Upper lobe of left lung (tissue), 6 donors: ENCODE data around the gene HOXA5. TPM values are rescaled to one million over a fixed set of nuclear protein-coding genes. Genes with fewer than 3 reads are reported as not detected.

Experiments used
- ATAC-seq, 2 donors: fragments of 200-7000 bp; cut with Tn5 transposase; one replicate each; pipeline ENCODE4 v1.9.1; 2022; ENCODE audit warnings: mild to moderate bottlenecking in 2 of 2, moderate library complexity in 2 of 2; ENCODE audit not compliant: low FRiP score in 2 of 2
- DNase-seq, 2 donors: peaks; one replicate each; pipeline ENCODE4 v3.0.0-alpha.2; 2019 to 2020
- H3K27ac ChIP-seq, 4 donors: fragments of 200-600 bp; sonication (generic); one replicate each; pipeline ENCODE4 v1.5.1; 2016 to 2019
- H3K27me3 ChIP-seq, 4 donors: fragments of 200-600 bp; sonication (generic); one replicate each; pipeline ENCODE4 v1.5.1; 2017 to 2019
- H3K36me3 ChIP-seq, 4 donors: fragments of 200-600 bp; sonication (generic); one replicate each; pipeline ENCODE4 v1.5.1; 2016 to 2019
- H3K4me1 ChIP-seq, 4 donors: fragments of 200-600 bp; sonication (generic); one replicate each; pipeline ENCODE4 v1.5.1; 2018 to 2019
- H3K4me3 ChIP-seq, 4 donors: fragments of 200-600 bp; sonication (generic); one replicate each; pipeline ENCODE4 v1.5.1; 2017 to 2019; ENCODE audit warnings: mild to moderate bottlenecking in 2 of 4, moderate library complexity in 1 of 4
- H3K9me3 ChIP-seq, 4 donors: fragments of 200-600 bp; sonication (generic); one replicate each; pipeline ENCODE4 v1.5.1; 2018 to 2019
- EP300 ChIP-seq, 4 donors: sonication (generic); formaldehyde crosslinking; IDR thresholded peaks; one replicate each; pipeline ENCODE4 v1.5.1; 2017; ENCODE audit warnings: antibody characterized with exemption in 4 of 4, control low read depth in 2 of 4
- POLR2A ChIP-seq, 4 donors: fragments of 450-650 bp; IDR thresholded peaks; one replicate each; pipeline ENCODE4 v1.5.1; 2016 to 2017; ENCODE audit warnings: antibody characterized with exemption in 4 of 4, mild to moderate bottlenecking in 2 of 4
- POLR2AphosphoS5 ChIP-seq, 2 donors: sonication (generic); formaldehyde crosslinking; IDR thresholded peaks; one replicate each; pipeline ENCODE4 v1.5.1; 2017; ENCODE audit warnings: antibody characterized with exemption in 2 of 2
- WGBS, 2 donors: methylation state at CpG; one replicate each; pipeline ENCODE4 v1.1.5; 2017 to 2018; 5-methylcytosine and 5-hydroxymethylcytosine counted together
- total RNA-seq, 6 donors: library from RNA; depleted of rRNA in 4 of 6; stranded (reverse); fragments of >200 nt in 4 of 6; gene quantifications; one replicate each; pipeline versions ENCODE4 v1.1.0 to v1.2.1, GENCODE V29; 2016 to 2021
- TF ChIP-seq, protein P1 (sequence below), 6 experiments: fragments of 450-650 bp in 4 of 6; fragments of 200-600 bp in 2 of 6; sonication (generic) in 2 of 6; IDR thresholded peaks; one replicate each; pipeline ENCODE4 v1.5.1; 2016 to 2019; ENCODE audit warnings: antibody characterized with exemption in 6 of 6
- donor health status: DM: no; HTN: no; CAD: no; lungs with moderate emphysema.
- donor health status: DM: no; HTN: yes; CAD: no; lungs with severe emphysema.

The HOXA5 gene
- total RNA-seq, 6 donors from 2014 or later, result 7.8 to 79.9 (median 16.9) TPM

DNA sequence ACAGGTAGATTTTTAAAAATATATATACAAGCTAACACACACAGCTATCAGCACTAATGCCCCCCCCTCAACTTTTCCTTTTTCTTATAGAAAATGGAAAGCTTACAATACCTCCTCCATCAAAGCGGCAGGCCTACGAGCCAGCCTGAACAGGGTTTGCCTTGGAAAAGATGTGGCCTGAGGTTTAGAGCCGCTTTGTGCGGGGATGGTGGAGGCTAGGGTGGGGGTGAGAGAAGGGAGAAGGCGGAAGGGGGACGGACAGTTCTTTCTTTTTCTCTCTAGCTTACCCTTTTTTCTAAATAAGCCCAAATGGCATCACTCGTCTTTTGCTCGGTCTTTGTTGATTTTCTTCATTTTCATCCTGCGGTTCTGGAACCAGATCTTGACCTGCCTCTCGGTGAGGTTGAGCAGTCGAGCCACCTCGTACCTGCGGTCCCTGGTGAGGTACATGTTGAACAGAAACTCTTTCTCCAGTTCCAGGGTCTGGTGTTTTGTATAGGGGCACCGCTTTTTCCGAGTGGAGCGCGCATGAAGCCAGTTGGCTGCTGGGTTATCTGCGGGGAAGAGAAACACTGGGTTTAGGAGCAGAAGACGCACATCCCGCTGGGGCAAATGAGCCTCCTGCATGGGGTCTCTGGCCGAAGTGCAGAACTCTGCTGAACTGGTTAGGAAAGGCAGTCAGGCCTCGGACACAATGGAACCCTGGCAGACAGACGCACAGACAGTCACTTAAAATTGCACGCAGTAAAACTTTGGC lies 20.0 kb upstream of the HOXA5 start:
- Histone ChIP-seq H3K4me1 (peaks cover 7 to 56% (median 45%) of the 10 kb centered on the region in 4 donors), H3K36me3 (no peaks in the 10 kb centered on the region), H3K27me3 (peaks cover 2 to 68% (median 37%) of the 10 kb centered on the region in 4 donors), H3K27ac (no peak overlapping the region), H3K9me3 (peaks cover 0 to 5% (median 0%) of the 10 kb centered on the region in 4 donors), H3K4me3 (peak overlapping the region in 2 of 4 donors; percentile 48 to 49)
- 54 to 63% methylated on average over 23 to 24 of the region's 24 CpGs for WGBS, 2 donors
- ATAC-seq (no peak), DNase-seq (no peak)
- TF ChIP-seq POLR2AphosphoS5 (IDR thresholded peaks at IDR 0.05) (no peak), EP300 (IDR thresholded peaks at IDR 0.05) (no peak), POLR2A (IDR thresholded peaks at IDR 0.05) (no peak)
- TF ChIP-seq, protein P1, sequence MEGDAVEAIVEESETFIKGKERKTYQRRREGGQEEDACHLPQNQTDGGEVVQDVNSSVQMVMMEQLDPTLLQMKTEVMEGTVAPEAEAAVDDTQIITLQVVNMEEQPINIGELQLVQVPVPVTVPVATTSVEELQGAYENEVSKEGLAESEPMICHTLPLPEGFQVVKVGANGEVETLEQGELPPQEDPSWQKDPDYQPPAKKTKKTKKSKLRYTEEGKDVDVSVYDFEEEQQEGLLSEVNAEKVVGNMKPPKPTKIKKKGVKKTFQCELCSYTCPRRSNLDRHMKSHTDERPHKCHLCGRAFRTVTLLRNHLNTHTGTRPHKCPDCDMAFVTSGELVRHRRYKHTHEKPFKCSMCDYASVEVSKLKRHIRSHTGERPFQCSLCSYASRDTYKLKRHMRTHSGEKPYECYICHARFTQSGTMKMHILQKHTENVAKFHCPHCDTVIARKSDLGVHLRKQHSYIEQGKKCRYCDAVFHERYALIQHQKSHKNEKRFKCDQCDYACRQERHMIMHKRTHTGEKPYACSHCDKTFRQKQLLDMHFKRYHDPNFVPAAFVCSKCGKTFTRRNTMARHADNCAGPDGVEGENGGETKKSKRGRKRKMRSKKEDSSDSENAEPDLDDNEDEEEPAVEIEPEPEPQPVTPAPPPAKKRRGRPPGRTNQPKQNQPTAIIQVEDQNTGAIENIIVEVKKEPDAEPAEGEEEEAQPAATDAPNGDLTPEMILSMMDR (IDR thresholded peaks at IDR 0.05), result no peak

DNA sequence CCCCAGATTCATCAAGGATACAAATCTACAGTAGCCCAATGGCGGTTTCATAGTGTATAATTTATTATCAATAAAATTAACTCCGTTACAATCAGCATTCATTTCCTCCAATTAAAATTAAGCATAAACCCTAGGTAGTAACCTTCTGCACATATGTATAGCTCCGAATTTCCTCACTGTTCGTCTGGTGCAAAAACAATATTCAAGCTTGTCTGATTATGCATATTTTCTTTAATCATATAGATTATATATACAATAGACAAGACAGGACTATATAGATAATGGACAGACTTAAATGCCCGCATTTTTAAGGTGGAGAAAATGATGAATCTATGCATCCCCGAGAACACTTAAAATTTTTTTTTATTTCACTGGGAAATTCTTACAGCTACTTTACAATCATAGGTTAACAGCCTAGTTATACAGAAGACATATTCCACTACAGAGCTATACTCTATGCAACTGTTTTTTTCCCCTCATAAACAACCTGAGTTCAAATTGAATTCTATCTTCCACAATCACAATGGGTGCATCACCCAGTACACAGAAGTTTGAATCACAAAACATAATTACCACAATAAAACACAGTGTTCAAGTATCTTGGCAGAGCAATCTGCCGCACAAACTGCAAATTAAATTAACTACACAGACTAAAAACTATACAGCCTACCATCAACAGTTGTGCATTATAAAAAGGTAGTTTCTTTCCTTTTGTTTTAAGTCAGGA lies 19.2 kb upstream of the HOXA5 start:
- ATAC-seq, result no peak
- TF ChIP-seq, protein P1 (IDR thresholded peaks at IDR 0.05), result no peak
- no peak for TF ChIP-seq EP300 (IDR thresholded peaks at IDR 0.05)
- TF ChIP-seq POLR2AphosphoS5 (IDR thresholded peaks at IDR 0.05), result no peak
- TF ChIP-seq POLR2A (IDR thresholded peaks at IDR 0.05), result no peak
- Histone ChIP-seq H3K27me3 (peaks cover 2 to 66% (median 35%) of the 10 kb centered on the region in 4 donors), H3K9me3 (peaks cover 0 to 5% (median 0%) of the 10 kb centered on the region in 4 donors), H3K27ac (no peak overlapping the region), H3K36me3 (no peaks in the 10 kb centered on the region), H3K4me1 (peaks cover 7 to 56% (median 45%) of the 10 kb centered on the region in 4 donors), H3K4me3 (no peak overlapping the region)
- no peak for DNase-seq
- 63 to 70% methylated on average over 7 of the region's 7 CpGs for WGBS, 2 donors

DNA sequence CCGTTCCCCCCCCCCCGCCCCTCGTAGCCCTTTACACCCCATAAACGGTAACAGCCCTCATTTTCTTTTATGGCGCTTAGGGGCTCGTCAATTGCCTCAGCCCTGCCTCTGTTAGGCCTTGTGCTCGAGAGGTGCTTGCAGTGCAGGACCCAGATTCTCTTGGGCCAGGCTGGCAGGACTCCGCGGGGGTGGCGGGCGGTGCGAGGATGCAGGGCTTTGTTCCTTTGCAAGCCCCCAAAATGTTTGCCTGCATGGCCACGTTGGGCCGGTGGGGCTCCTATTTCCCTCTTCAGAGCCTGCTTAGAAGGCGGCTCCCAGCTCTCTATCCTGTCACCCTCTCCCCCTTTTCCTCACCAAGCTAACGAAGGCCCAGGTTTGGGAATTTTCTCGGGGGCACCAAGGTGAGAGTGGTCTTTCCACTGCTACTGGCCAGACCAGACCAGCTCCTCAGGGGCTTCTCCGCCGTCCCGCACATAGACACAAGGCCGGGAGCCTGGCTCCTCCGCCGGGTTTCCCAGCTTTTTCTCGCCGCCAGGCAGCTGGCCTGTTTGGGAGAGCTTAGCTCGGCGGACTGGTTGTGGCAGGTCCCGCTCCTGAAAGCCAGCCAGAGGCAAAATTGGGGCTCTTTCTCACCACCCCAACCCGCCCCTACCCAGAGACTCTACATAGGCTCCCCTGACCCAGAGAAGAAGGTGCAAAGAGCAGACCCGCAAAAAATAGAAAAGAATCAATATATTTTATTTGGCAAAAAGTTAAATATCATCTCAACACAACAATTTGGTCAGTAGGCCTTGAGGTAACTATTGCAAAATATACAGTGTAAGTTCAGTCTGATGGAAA lies 18.5 kb upstream of the HOXA5 start:
- TF ChIP-seq EP300 (IDR thresholded peaks at IDR 0.05) (no peak), POLR2A (IDR thresholded peaks at IDR 0.05) (no peak), POLR2AphosphoS5 (IDR thresholded peaks at IDR 0.05) (no peak)
- TF ChIP-seq, protein P1 (IDR thresholded peaks at IDR 0.05), result no peak
- peaks cover 0 to 5% (median 0%) of the 10 kb centered on the region in 4 donors for H3K9me3 ChIP-seq
- no peak for ATAC-seq
- H3K4me1 ChIP-seq, result peaks cover 7 to 59% (median 44%) of the 10 kb centered on the region in 4 donors
- peak overlapping the region in 2 of 4 donors; percentile 47 to 73 for H3K4me3 ChIP-seq
- H3K27ac ChIP-seq, result no peak overlapping the region
- DNase-seq, result peak in 1 of 2 donors; percentile 54
- no peaks in the 10 kb centered on the region for H3K36me3 ChIP-seq
- 41 to 43% methylated on average over 17 to 30 of the region's 30 CpGs for WGBS, 2 donors
- H3K27me3 ChIP-seq, result peaks cover 2 to 66% (median 35%) of the 10 kb centered on the region in 4 donors

DNA sequence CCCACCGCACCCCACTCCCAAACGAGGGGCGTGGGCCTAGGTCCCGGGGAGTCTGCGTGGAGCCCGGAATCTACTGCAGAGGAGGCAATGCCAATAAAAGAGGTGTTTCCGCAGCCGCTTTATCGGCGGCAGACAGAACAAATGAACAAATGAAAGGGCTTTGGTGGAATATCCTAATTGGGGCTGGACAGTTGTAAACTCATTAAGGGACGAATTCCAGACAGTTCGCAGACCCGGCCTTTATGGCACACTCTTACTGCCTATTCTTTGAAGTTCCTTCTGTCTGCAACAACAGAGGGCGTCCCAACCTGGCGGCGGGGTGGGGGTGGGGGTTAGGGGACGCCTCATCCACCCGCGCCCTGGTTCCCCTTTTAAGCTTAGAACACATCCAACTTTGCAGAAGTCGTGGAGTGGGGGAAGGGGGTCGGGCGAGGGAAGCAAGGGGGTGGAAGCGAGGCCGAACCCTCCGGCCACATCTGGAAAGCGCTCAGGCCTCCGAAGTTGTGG lies 17.8 kb upstream of the HOXA5 start:
- peaks cover 13 to 59% (median 44%) of the 10 kb centered on the region in 4 donors for H3K4me1 ChIP-seq
- ATAC-seq, result peak in 1 of 2 donors; percentile 48
- TF ChIP-seq EP300 (IDR thresholded peaks at IDR 0.05) (no peak), POLR2A (IDR thresholded peaks at IDR 0.05) (no peak), POLR2AphosphoS5 (IDR thresholded peaks at IDR 0.05) (no peak)
- TF ChIP-seq, protein P1 (IDR thresholded peaks at IDR 0.05), result no peak
- peaks cover 0 to 4% (median 0%) of the 10 kb centered on the region in 4 donors for H3K9me3 ChIP-seq
- peaks cover 2 to 65% (median 33%) of the 10 kb centered on the region in 4 donors for H3K27me3 ChIP-seq
- peak overlapping the region in 3 of 4 donors; percentile 44 to 73 (median 47) for H3K4me3 ChIP-seq
- peak in 1 of 2 donors; percentile 65 for DNase-seq
- peak overlapping the region in 1 of 4 donors; percentile 68 for H3K27ac ChIP-seq
- H3K36me3 ChIP-seq, result no peaks in the 10 kb centered on the region
- WGBS, 2 donors, result 8 to 11% methylated on average over 24 to 27 of the region's 27 CpGs
